MCF 10A (cell line): ENCODE data around the gene STX12. TPM values are rescaled to one million over a fixed set of nuclear protein-coding genes. Genes with fewer than 3 reads are reported as not detected.

Experiments used
- BruUV-seq: library from RNA; stranded (reverse); fragments of 400-500 nt; replicated peaks from 2 replicates; lab custom pipeline; 2021; lab: Mats Ljungman, UMichigan
- CTCF ChIA-PET: fragments of 300-600 bp; sonication (Branson Sonifier 250); formaldehyde crosslinking; extraction: SDS; loops from one replicate; lab custom pipeline; 2021; ENCODE audit warnings: antibody characterized with exemption, inconsistent platforms; lab: Yijun Ruan, JAX
- POLR2A ChIA-PET: fragments of 300-600, 350-650 bp; sonication (Branson Sonifier 250); formaldehyde crosslinking; extraction: SDS; loops from one replicate; lab custom pipeline; 2020; ENCODE audit warnings: antibody characterized with exemption, inconsistent platforms; lab: Yijun Ruan, JAX
- DNase-seq: peaks from one replicate; pipeline ENCODE4 v3.0.0-alpha.2; 2018; ENCODE audit not compliant: unreplicated experiment
- H3K27ac Mint-ChIP-seq: one replicate; pipeline ENCODE4 v1.8.0; 2022; ENCODE audit warnings: mild to moderate bottlenecking, low read depth, mixed read lengths; ENCODE audit not compliant: unreplicated experiment
- H3K27me3 Mint-ChIP-seq: one replicate; pipeline ENCODE4 v1.8.0; 2022; ENCODE audit warnings: mixed read lengths; ENCODE audit not compliant: insufficient read depth, unreplicated experiment
- H3K36me3 Mint-ChIP-seq: one replicate; pipeline ENCODE4 v1.8.0; 2022; ENCODE audit warnings: mild to moderate bottlenecking, moderate library complexity, mixed read lengths; ENCODE audit not compliant: insufficient read depth, unreplicated experiment
- H3K4me1 Mint-ChIP-seq: one replicate; pipeline ENCODE4 v1.8.0; 2022; ENCODE audit warnings: mixed read lengths; ENCODE audit not compliant: insufficient read depth, unreplicated experiment
- H3K4me3 Mint-ChIP-seq: one replicate; pipeline ENCODE4 v1.8.0; 2022; ENCODE audit warnings: mild to moderate bottlenecking, moderate library complexity, mixed read lengths; ENCODE audit not compliant: unreplicated experiment
- H3K9me3 Mint-ChIP-seq: one replicate; pipeline ENCODE4 v1.8.0; 2022; ENCODE audit warnings: mixed read lengths; ENCODE audit not compliant: unreplicated experiment
- CTCF ChIP-seq: fragments of 200-600 bp; IDR thresholded peaks from one replicate; pipeline ENCODE4 v1.8.0; 2022; ENCODE audit warnings: antibody characterized with exemption, mild to moderate bottlenecking; ENCODE audit not compliant: unreplicated experiment
- intact Hi-C: fragments of 100-400 bp; cut with micrococcal nuclease; formaldehyde crosslinking; loops from 2 replicates; pipeline ENCODE4 v1.14.1; 2022
- total RNA-seq: library from RNA; stranded (reverse); gene quantifications from 2 replicates; pipeline ENCODE4 v1.2.3, GENCODE V29; 2022

The STX12 gene
- total RNA-seq, 1 experiment from 2014 or later: 34.6 TPM

GRCh38 chr1:27861436-27861835 is 88.4 kb downstream of the STX12 start:
- Mint-ChIP-seq H3K27ac (peak overlapping the region; percentile 49), H3K36me3 (peaks cover 6% of the 10 kb centered on the region), H3K4me1 (peaks cover 24% of the 10 kb centered on the region), H3K27me3 (no peaks in the 10 kb centered on the region), H3K9me3 (no peaks in the 10 kb centered on the region), H3K4me3 (no peak overlapping the region)
- BruUV-seq: no TSS peak
- CTCF ChIA-PET: interaction anchor here (6.1 kb wide), 1 partner anchor 117 kb away, joined by 74 read pairs; no protein-coding TSS in a partner anchor
- POLR2A ChIA-PET: no interaction called here
- intact Hi-C loops: no loop called here
- DNase-seq: no peak
- TF ChIP-seq CTCF: no peak

- TF ChIP-seq CTCF: no peak
- BruUV-seq: no TSS peak
- peaks cover 6% of the 10 kb centered on the region for H3K36me3 Mint-ChIP-seq
- DNase-seq: no peak
- POLR2A ChIA-PET: no interaction called here
- CTCF ChIA-PET: interaction anchor here (0.6 to 6.1 kb wide), 2 partner anchors 31 to 117 kb away, joined by 4 to 74 read pairs; no protein-coding TSS in a partner anchor
- H3K4me1 Mint-ChIP-seq: peaks cover 24% of the 10 kb centered on the region
- intact Hi-C loops: no loop called here
- H3K27ac Mint-ChIP-seq: peak overlapping the region; percentile 49
- H3K9me3 Mint-ChIP-seq: no peaks in the 10 kb centered on the region
- no peaks in the 10 kb centered on the region for H3K27me3 Mint-ChIP-seq
- no peak overlapping the region for H3K4me3 Mint-ChIP-seq
These were observed 89.0 kb downstream of the STX12 start for GRCh38 chr1:27862004-27862403.

GRCh38 chr1:27862671-27863537 is 89.9 kb downstream of the STX12 start:
- Mint-ChIP-seq H3K36me3 (peaks cover 6% of the 10 kb centered on the region), H3K4me3 (peak overlapping the region; percentile 22), H3K27ac (peak overlapping the region; percentile 90), H3K4me1 (peaks cover 22% of the 10 kb centered on the region), H3K27me3 (no peaks in the 10 kb centered on the region), H3K9me3 (no peaks in the 10 kb centered on the region)
- BruUV-seq: no TSS peak
- peak; percentile 99 for DNase-seq
- ChIA-PET CTCF (interaction anchor here (0.6 to 1.0 kb wide), 4 partner anchors 28 to 98 kb away, joined by 3 to 4 read pairs (median 4); partner anchors contain the start of gene PPP1R8), POLR2A (interaction anchor here (0.6 to 1.6 kb wide), 7 partner anchors 12 to 915 kb away, joined by 3 to 11 read pairs (median 4); partner anchors contain the start of genes EYA3 and XKR8)
- no peak for TF ChIP-seq CTCF
- intact Hi-C loops: no loop called here

- H3K9me3 Mint-ChIP-seq: no peaks in the 10 kb centered on the region
- H3K27me3 Mint-ChIP-seq: no peaks in the 10 kb centered on the region
- intact Hi-C loops: no loop called here
- DNase-seq: no peak
- H3K4me3 Mint-ChIP-seq: no peak overlapping the region
- H3K36me3 Mint-ChIP-seq: peaks cover 6% of the 10 kb centered on the region
- CTCF ChIA-PET: interaction anchor here (0.8 to 1.0 kb wide), 3 partner anchors 27 to 98 kb away, joined by 3 to 4 read pairs (median 3); partner anchors contain the start of gene PPP1R8
- peaks cover 15% of the 10 kb centered on the region for H3K4me1 Mint-ChIP-seq
- TSS peak; percentile 85 for BruUV-seq
- peak overlapping the region; percentile 90 for H3K27ac Mint-ChIP-seq
- TF ChIP-seq CTCF: no peak
- POLR2A ChIA-PET: interaction anchor here (0.6 to 1.6 kb wide), 7 partner anchors 12 to 914 kb away, joined by 3 to 11 read pairs (median 4); partner anchors contain the start of genes EYA3 and XKR8
These were observed 90.5 kb downstream of the STX12 start for GRCh38 chr1:27863538-27863915.
